ENCODE measurements around the gene GPRC5B. TPM values are rescaled to one million over a fixed set of nuclear protein-coding genes. Genes with fewer than 3 reads are reported as not detected.

The GPRC5B gene
- total and polyA plus RNA-seq, 2 donors (not counting 3 experiments of a cell fraction or from before 2014, with no cell fraction given) = 42.3 TPM

GRCh38 chr16:19923396-19923795, 38.7 kb upstream of the GPRC5B start:
- Histone ChIP-seq H2AFZ (ENCODE audit: low read depth, low read length) (no peak overlapping the region), H3K27me3 (ENCODE audit: control insufficient read depth in 2 of 2, insufficient read depth in 2 of 2, low read length in 2 of 2) (no peaks in the 10 kb centered on the region), H3K4me2 (ENCODE audit: insufficient read depth, low read length) (no peak overlapping the region), H3K9me3 (replicated peaks; ENCODE audit: control insufficient read depth, insufficient read depth, low read length) (no peaks in the 10 kb centered on the region), H3K27ac (ENCODE audit: insufficient read depth, low read depth, low read length) (no peak overlapping the region), H3K9me1 (replicated peaks; ENCODE audit: control insufficient read depth, extremely low read depth, insufficient read depth, low read length) (no peaks in the 10 kb centered on the region), H3K9ac (replicated peaks; ENCODE audit: extremely low read depth, insufficient read depth, low read length) (no peak overlapping the region), H3K4me1 (ENCODE audit: control insufficient read depth, extremely low read depth, insufficient read depth, low read length) (no peaks in the 10 kb centered on the region), H3K36me3 (ENCODE audit: control insufficient read depth in 2 of 2, extremely low read depth in 1 of 2, insufficient read depth in 2 of 2, low read length in 2 of 2) (no peaks in the 10 kb centered on the region), H3K4me3 (replicated peaks in 1 of 3; ENCODE audit: insufficient read depth in 1 of 3, low read depth in 1 of 3, low read length in 3 of 3) (no peak overlapping the region), H4K20me1 (replicated peaks; ENCODE audit: control insufficient read depth, extremely low read depth, insufficient read depth, low read length) (no peaks in the 10 kb centered on the region), H3K79me2 (ENCODE audit: control insufficient read depth, insufficient read depth, low read length) (no peaks in the 10 kb centered on the region)
- FAIRE-seq (no peak), DNase-seq (ENCODE audit: low read depth, low spot score) (no peak)
- intact Hi-C loops (cut with micrococcal nuclease) = no loop called here
- TF ChIP-seq MAX (IDR thresholded peaks at IDR 0.05; ENCODE audit: insufficient read depth, insufficient read length) = no peak
- no peak for TF ChIP-seq POLR2AphosphoS5 (IDR thresholded peaks at IDR 0.05; ENCODE audit: insufficient read depth, low read depth, low read length)
- no peak for TF ChIP-seq CTCF (IDR thresholded peaks at IDR 0.05; ENCODE audit: extremely low read depth in 1 of 2, insufficient read depth in 1 of 2, low read depth in 1 of 2, low read length in 2 of 2)
- TF ChIP-seq FOS (IDR thresholded peaks at IDR 0.05; ENCODE audit: borderline replicate concordance, insufficient read depth, low read length) = no peak
- no peak for TF ChIP-seq EZH2 (IDR thresholded peaks at IDR 0.05; ENCODE audit: borderline replicate concordance, low read depth, low read length, severe bottlenecking)
- TF ChIP-seq JUN (IDR thresholded peaks at IDR 0.05; ENCODE audit: borderline replicate concordance, insufficient read depth, insufficient read length, low read depth) = no peak
- TF ChIP-seq POLR2A (IDR thresholded peaks at IDR 0.05; ENCODE audit: low read depth, low read length) = no peak
- TF ChIP-seq GATA2 (IDR thresholded peaks at IDR 0.05; ENCODE audit: insufficient read depth, insufficient read length, low read depth, low read length) = no peak
- no peak for TF ChIP-seq MYC (IDR thresholded peaks at IDR 0.05; ENCODE audit: low read depth, low read length)
- BruUV-seq (replicated peaks) = no TSS peak
- ChIA-PET CTCF (interaction anchor here (0.7 kb wide), 1 partner anchor 16 kb away, joined by 5 read pairs; no protein-coding TSS in a partner anchor), POLR2A (no interaction called here)
- dilution Hi-C loops (cut with MboI; ENCODE audit: extremely low pct_ligation_motif_present, low sequenced_read_pairs) = no loop called here

All from endothelial cell of umbilical vein (primary cell).